Left hindlimb (tissue), 1 donor: ENCODE measurements around the gene RFX3.
A peak's percentile ranks its signal among the peaks of the same experiment; 100 is the strongest.

ENCODE experiments used
- DNase-seq: peaks from one replicate; pipeline ENCODE4 v3.0.0-alpha.2; 2018

Gene RFX3

DNA sequence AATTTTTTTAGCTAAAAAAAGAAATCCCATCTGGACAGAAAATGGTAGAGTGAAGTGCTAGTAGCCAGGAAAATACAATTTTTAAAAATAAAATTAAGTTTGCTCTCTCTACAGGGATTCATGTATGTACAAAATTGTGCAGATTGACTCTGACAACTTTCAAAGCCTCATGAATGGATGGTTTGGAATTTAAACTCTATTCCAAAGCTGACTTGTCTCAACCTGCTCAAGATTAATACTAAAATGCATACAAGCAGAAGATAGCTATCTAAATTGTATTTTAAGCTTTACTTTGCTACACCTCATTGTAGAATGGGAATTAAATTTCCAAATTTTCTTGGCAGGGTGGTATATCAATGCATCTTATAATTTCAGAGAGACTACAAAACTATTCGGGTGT lies 257.6 kb downstream of the RFX3 start:
- no peak for DNase-seq

DNA sequence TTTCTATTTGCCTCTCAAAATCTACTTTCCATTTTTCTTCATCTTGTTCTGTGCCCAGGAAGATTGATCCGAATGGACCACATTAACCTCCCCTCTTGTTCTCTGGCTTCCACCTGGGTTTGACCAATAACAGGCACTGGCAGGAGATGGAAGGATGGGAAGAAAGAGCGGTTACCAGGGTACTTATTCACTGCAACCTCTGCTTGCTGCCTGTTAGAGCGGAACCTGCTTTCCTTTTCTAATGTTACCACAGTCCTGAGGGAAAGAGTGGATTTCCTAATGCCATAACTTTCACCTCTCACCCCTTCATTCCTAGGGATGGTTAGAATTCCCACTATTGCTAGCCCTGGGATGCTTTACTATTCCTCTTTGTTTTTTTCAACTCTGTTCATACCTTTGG lies 262.1 kb downstream of the RFX3 start:
- no peak for DNase-seq

DNA sequence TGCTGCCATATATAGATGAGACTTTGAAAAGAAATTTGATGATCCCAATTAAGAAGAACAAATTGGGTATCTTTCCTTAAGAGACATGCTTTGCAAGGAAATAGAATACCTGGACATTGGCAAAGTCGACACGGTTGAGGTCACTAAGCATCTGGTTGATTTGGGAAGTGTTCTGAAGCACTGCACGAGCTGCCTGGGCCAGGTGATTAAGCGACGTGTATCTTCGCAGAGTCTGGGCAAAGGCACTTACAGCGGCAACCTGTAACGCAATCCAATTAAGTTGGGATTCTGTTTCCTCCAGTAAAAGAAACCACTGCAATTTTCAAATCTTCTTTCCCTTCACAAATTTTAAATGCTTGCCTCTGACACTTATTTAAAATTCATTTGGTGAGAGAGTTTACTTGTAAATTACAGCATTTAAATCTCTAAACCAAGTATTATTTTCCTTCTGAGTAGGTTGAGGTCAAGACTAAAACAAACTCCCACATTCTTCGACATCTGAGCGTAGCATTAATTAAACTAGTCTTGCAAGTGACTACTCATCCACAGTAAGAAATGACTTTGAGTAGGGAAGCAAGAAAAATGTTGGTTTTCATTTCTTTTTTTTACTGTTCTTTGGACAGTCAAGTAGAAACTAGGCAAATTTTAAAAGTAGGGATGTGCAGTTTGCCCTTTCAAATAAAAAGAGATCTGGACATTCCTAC lies 262.8 kb downstream of the RFX3 start:
- DNase-seq = no peak

DNA sequence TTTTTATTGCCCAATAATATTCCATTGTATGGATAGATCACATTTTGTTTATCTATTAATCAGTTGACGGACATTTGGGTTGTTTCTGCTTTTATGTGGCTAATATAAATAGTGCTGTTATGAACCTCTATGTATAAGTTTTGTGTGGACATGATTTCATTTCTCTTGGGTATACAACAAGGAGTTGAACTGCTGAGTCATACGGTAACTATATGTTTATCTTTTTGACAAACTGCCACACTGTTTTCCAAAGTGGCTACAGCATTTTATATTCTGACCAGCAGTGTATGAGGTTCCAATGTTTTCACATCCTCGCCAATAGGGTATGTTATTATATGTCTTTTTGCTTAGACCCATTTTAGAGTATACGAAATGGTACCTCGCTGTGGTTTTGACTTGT lies 264.3 kb downstream of the RFX3 start:
- no peak for DNase-seq

GRCh38 chr9:3256571-3257330 lies 269.1 kb downstream of the RFX3 start:
- DNase-seq = no peak

DNA sequence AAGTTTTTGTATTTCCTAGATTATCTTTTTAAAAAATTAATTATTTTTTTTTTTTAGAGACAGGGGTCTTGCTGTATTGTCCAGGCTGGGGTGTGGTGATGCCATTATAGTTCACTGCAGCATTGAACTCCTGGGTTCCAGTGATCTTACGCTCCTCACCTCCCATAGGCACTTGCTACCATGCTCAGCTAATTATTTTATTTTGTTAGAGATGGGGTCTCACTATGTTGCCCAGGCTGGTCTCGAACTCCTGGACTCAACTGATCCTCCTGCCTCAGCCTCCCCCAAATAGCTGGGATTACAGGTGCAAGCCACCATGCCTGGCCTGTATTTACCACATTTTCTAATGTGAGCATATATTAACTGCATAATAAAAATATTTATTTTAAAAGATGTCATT lies 274.5 kb downstream of the RFX3 start:
- DNase-seq = no peak

DNA sequence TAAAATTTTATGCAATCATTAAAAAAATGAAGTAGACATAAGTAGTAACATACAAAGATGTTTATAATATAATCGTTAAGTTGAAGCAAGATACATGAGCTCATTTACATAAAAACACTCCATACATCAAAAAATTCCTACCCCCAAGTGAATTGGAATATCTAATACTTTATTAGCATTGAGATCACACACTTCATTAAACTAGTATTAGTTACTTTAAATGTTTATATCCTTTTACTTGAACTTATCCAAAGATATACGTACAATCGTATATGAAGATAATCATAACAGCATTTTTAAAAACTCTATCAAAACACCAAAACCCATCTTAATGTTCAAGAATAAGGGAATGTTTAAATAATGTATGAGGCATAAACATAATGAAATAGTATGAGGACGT lies 275.1 kb downstream of the RFX3 start:
- no peak for DNase-seq

DNA sequence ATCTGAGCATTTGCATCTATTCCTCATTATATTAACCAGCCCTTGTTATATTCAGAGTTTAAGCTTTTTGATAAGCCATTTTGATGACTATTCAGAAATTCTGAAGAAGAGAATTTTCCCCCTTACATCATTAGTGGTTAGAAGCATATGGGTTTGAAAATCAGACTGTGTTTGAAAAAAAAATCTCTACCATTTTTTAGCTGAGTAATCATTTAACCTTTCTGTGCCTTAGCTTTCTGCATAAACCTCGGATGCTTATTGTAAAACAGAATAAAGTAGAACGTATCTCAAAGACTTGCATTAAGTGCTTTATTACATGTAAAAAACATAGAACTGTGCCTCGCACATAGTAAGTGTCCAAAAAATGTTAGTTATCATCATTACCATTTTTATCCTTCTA lies 278.6 kb downstream of the RFX3 start:
- no peak for DNase-seq

DNA sequence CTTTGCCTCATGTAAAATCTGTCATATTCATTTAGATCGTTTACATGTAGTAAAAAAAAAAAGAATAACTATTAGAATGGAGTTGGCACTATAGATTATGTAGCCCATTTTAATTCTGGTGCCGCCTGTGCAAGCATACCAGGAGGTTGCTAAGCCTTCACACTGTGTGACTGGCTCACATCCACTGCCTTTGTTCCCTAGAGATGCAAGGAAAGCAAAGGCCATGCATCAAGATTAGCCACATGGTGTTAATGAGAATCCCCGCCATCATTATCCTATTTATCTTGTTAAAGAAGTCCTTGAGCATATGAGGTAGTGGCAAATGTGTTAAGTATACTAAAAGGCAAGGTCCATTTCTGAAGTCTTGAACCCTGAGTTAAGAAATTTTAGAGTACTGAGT lies 279.6 kb downstream of the RFX3 start:
- DNase-seq = no peak

- no peak for DNase-seq
Observed at GRCh38 chr9:3244963-3245653, 280.7 kb downstream of the RFX3 start.

DNA sequence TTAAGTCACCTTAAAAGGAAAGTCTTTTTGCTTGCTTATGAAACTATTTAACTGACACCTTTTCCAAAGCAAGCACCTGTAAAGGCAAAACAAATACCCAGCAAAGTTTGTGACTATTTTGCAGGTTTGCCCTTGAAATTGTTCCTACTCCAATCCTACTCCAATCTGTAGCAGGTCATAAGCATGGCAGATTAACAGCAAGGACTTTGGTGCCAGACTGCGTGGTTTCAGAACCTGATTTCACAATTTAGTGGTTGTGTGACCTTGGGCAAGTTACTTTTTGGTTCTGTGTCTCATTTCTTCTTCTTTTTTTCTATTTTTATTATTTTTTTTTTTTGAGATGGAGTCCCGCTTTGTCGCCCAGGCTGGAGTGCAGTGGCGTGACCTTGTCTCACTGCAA lies 282.1 kb downstream of the RFX3 start:
- DNase-seq = no peak

GRCh38 chr9:3241290-3241689 lies 284.5 kb downstream of the RFX3 start:
- DNase-seq = peak; percentile 42

DNA sequence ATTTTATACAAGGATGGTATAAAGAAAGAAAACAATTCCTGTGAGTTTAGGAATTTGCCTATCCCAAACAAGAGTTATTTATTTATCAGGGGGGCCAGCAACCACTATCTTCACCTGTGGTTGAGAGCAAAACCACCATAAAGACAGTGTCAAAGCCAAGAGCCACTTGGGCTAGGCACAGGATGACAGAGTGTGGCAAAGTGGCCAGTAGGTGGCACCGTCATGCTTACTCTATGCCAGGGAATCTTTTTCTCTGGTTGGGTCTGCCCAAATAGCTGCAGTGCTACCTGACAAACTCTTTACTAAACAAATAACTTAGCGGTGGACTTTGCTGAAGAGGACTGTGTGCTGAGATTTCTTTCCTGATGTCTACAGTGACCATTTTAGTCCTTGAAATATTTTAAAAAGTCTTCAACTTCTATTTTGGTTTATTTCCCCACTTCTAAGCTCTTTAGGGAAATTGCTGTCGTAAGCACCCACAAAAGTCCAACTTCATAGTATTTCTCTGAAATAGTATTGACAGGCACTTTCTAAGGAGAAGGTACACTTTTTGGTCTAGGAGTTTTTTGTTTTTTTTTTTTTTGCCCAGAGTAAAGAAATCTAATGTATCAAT lies 285.0 kb downstream of the RFX3 start:
- DNase-seq = peak; percentile 51

GRCh38 chr9:3239240-3239639 lies 286.6 kb downstream of the RFX3 start:
- DNase-seq = no peak

DNA sequence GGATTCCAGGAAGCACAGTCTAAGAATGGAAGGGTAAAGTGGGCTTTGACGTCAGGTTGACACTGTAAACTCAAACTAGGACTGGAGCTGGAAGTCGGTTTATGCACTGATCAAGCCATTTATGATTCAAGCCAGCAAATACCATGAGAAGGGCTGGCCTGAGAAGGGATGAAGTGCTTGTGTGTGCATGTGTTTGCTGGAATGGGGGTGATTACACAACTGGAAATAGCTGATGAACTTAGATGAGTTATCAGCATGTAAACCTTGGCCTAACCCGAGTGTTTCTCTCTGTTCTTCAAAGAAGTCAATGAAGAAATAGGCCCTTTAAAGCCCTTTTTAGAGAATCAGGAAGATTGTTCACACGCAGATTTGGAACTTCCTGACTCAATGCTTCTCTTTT lies 287.6 kb downstream of the RFX3 start:
- no peak for DNase-seq

DNA sequence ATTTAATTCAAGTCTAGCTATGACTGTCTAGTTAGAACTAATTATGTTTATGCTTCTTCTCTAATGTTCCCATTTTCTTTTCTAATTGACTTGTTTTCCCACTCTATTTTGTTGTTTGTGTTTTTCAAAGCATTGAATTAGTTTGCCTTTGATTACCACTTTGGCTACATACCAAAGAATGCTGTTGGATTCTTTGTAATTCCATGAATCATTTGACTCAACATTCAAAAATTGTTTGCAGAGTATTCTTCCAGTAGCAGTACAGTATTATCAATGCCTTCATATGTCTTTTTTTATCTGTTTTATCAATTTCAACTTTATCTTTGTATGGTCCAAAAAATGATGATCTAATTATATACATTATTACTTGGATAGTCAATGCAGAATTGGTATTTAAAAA lies 288.7 kb downstream of the RFX3 start:
- DNase-seq = no peak

- DNase-seq = no peak
Observed at GRCh38 chr9:3235497-3235896, 290.3 kb downstream of the RFX3 start.

- DNase-seq = no peak
Observed at GRCh38 chr9:3224931-3225330, 300.9 kb downstream of the RFX3 start.

DNA sequence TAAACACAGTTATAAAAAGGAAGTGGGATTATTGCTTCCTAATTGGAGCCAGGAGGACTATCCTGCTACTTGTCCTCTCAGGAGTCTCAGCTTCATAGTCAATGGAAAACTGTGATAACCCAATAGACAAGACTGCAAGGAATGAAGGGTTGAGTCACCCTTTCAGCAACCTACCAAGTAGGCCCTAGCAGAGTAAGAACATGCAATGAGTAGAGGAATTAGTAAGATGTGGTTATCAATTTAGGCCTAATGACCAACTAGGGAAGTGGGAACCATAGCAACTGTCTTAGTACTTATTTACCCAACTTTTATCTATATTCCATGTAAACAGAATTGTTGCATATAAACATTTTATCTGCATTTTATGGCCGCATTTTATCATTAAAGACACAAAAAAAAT lies 310.1 kb downstream of the RFX3 start:
- DNase-seq = no peak

DNA sequence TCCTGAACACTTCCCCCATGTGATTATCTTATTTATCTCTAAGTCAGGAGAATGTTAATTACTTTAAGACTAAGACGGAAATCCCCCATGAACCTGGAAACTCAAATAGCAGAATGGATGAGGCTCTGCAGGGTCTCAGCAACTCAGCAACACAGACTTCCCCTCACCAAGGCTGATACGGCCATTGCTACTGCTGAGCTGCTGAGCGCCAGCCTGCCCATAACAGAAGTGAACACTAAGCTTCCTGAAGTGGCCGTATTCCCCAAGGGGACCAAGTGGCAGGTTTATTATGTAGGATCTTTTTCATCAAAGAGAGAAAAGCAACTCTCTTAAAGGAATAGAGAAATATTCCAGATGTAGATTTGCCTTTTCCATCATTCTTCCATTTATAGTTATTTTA lies 311.1 kb downstream of the RFX3 start:
- DNase-seq = no peak

DNA sequence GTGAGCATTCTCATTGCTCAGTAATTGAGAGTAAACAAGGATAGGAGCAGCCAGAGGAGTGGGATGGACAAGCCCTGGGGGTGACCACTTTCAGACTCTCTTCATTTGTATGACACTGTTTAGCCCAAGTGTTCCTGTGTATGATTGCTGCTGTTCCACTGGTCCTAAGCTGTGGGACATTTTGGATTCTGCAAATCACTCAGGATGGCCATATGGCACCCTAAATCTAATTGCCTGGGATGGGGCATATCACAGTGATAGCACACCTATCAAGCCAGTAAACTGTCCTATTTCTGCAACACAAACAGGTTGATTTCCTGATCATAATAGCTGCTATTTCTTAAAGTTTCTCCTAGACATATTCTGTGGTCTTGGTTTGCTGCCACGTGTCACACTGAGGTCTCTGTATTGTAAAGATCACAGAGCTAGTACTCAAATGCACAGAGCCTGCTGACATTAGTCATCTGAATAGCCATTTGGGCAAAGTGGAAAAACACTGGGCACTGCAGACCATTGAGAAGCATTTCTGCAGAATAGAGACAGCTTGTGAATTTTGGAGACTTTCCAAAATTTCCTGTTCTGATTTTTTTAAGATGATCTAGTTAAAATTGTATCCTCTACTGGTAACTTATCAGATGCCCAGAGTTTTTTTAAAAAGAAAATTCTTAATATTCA lies 320.2 kb downstream of the RFX3 start:
- DNase-seq = no peak

DNA sequence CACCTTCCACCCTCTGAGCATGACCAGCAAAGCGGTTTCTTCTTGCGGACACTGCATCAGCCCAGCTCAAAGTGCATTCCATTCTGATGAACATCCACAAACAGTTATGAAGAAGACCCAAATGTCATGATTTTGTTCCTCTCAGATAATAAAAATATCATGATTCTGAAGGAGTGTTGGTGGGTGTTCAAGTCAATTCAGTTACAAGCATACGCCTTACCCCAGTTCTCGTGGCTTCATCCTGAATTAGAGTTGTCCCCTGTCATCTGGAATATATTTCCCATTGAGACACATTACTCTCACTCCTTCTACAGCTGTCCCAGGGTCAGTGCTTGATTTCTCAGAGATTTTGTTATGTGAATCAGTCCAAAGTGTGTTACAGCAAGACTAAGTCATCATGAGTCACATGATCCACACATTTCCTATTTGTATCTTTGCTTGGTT lies 325.4 kb downstream of the RFX3 start:
- no peak for DNase-seq

DNA sequence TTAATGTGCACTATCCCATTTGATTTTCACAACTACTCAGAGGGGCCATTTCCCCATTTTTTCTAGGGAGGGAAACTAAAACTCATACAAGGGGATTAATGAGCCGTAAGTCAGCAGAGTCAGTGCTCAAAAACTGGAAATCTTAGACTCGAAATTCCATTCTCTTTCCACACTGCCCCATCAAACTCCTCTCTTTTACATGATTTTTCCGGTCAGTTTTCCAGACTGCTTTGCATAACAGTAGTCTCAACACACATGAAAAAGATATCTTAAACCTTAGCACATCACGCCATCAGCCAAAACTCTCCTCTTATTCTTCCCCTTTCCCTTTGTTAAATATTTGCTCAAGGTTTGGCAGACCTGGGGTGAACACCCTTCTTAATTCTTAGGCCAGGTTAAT lies 332.0 kb downstream of the RFX3 start:
- DNase-seq = no peak
